ENCODE results near the gene ERBB4. TPM values are rescaled to one million over a fixed set of nuclear protein-coding genes. Genes with fewer than 3 reads are reported as not detected.
A peak's percentile ranks its signal among the peaks of the same experiment; 100 is the strongest.

ERBB4 gene
- polyA plus RNA-seq, 2 of the 4 experiments (the other 2 are of a cell fraction), result not detected

- WGBS (ENCODE audit: missing lambda C conversion rate), result 55% methylated on average over 1 of the region's 1 CpG
Observed at GRCh38 chr2:212531499-212531898, 7.1 kb downstream of the ERBB4 start.

GRCh38 chr2:212530991-212531390 is 7.6 kb downstream of the ERBB4 start:
- DNase-seq (ENCODE audit: low read depth in 1 of 2, low spot score in 1 of 2), result no peak
- Histone ChIP-seq H3K9me3 (no peaks in the 10 kb centered on the region), H3K27ac (no peak overlapping the region), H3K4me1 (no peaks in the 10 kb centered on the region), H3K4me3 (no peak overlapping the region), H3K4me2 (no peak overlapping the region)
- ATAC-seq, result no peak
- no peak for FAIRE-seq
- ChIA-PET POLR2A (no interaction called here), CTCF (no interaction called here)
- TF ChIP-seq PHF8 (IDR thresholded peaks at IDR 0.05; ENCODE audit: borderline replicate concordance, low read depth) (no peak), HOXB13 (CRISPR knock-in tag; IDR thresholded peaks at IDR 0.05; ENCODE audit: low read depth) (no peak), BHLHE40 (IDR thresholded peaks at IDR 0.05; ENCODE audit: low read depth, low read length) (no peak), FOSL2 (IDR thresholded peaks at IDR 0.05) (no peak), FOSL2 (CRISPR knock-in tag; IDR thresholded peaks at IDR 0.05) (no peak)
- TF ChIP-seq, protein P1, sequence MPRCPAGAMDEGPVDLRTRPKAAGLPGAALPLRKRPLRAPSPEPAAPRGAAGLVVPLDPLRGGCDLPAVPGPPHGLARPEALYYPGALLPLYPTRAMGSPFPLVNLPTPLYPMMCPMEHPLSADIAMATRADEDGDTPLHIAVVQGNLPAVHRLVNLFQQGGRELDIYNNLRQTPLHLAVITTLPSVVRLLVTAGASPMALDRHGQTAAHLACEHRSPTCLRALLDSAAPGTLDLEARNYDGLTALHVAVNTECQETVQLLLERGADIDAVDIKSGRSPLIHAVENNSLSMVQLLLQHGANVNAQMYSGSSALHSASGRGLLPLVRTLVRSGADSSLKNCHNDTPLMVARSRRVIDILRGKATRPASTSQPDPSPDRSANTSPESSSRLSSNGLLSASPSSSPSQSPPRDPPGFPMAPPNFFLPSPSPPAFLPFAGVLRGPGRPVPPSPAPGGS (IDR thresholded peaks at IDR 0.05), result no peak
- 29% methylated on average over 3 of the region's 3 CpGs for WGBS (ENCODE audit: missing lambda C conversion rate)

More at GRCh38 chr2:212531499-212531898, 7.1 kb downstream of the ERBB4 start:
- ChIA-PET POLR2A (no interaction called here), CTCF (no interaction called here)
- no peaks in the 10 kb centered on the region for H3K4me1 ChIP-seq
- no peaks in the 10 kb centered on the region for H3K9me3 ChIP-seq
- FAIRE-seq (no peak), DNase-seq (ENCODE audit: low read depth in 1 of 2, low spot score in 1 of 2) (no peak), ATAC-seq (no peak)
- H3K4me3 ChIP-seq, result no peak overlapping the region
- TF ChIP-seq MAFK (IDR thresholded peaks at IDR 0.05; ENCODE audit: partially characterized antibody) (peak; percentile 87), RFX5 (IDR thresholded peaks at IDR 0.05) (no peak), MYC (IDR thresholded peaks at IDR 0.05; ENCODE audit: borderline replicate concordance, low read length) (no peak)
- H3K27ac ChIP-seq, result no peak overlapping the region
- no peak overlapping the region for H3K4me2 ChIP-seq

GRCh38 chr2:212530373-212530772 is 8.2 kb downstream of the ERBB4 start:
- DNase-seq (ENCODE audit: low read depth in 1 of 2, low spot score in 1 of 2), result no peak
- CTCF ChIA-PET, result no interaction called here
- H3K4me2 ChIP-seq, result no peak overlapping the region
- H3K4me1 ChIP-seq, result no peaks in the 10 kb centered on the region
- no peak overlapping the region for H3K27ac ChIP-seq
- 60% methylated on average over 1 of the region's 1 CpG for WGBS (ENCODE audit: missing lambda C conversion rate)
- H3K9me3 ChIP-seq, result no peaks in the 10 kb centered on the region
- FAIRE-seq, result no peak
- H3K4me3 ChIP-seq, result no peak overlapping the region
- TF ChIP-seq CBX2 (IDR thresholded peaks at IDR 0.05; ENCODE audit: borderline replicate concordance, low read depth), result no peak
- no peak for ATAC-seq
- POLR2A ChIA-PET, result no interaction called here

DNA sequence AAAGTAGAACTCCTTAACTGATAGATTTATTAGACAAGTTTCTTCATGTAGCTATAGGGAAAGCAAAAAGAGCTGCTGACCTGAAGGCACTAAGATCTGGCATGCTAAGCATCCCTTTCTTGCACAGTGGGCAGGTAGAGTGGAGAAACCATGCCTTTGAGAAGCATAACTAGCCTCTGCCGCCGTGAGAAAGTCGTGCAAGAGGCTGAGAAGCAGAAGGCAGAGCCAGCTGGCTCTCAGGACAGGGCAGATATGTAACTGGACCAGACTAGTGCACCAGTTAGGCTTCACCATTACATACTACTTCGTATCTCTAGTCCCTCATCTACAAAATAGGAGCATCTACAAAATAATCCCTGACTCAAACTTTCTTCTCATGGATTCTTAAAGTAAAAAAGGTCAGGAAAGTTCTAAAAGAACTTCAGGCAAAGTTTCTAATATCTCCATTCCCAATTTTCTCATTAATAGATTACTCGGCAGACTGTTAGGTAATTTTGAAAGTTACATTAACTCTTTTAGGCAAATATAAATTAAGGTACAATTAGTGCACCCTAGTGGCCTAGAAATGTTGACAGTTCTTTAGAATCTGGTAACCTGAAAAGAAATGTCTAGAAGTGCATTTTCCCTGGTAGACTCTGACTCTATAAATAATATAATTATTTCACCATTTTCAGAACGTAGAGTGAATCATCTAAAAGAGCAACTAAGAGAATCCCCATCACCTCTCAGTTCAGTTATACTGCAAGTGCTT is 10.3 kb downstream of the ERBB4 start:
- FAIRE-seq (no peak), DNase-seq (ENCODE audit: low read depth in 1 of 2, low spot score in 1 of 2) (no peak), ATAC-seq (no peak)
- Histone ChIP-seq H3K27ac (no peak overlapping the region), H3K4me2 (no peak overlapping the region), H3K4me3 (no peak overlapping the region), H3K4me1 (no peaks in the 10 kb centered on the region), H3K9me3 (no peaks in the 10 kb centered on the region)
- CTCF ChIA-PET, result interaction anchor here (0.7 kb wide), 1 partner anchor 695 kb away, joined by 3 read pairs; no protein-coding TSS in a partner anchor
- POLR2A ChIA-PET, result no interaction called here
- 8% methylated on average over 6 of the region's 6 CpGs for WGBS (ENCODE audit: missing lambda C conversion rate)
- TF ChIP-seq CHD2 (IDR thresholded peaks at IDR 0.05; ENCODE audit: low read length, partially characterized antibody) (no peak), RAD21 (conservative IDR thresholded peaks at IDR 0.05 in 1 of 2, IDR thresholded peaks at IDR 0.05 in 1 of 2) (0 out of 5 replicates have a peak, but pooled peaks of 1 of the 2 experiments have one; percentile 16)

DNA sequence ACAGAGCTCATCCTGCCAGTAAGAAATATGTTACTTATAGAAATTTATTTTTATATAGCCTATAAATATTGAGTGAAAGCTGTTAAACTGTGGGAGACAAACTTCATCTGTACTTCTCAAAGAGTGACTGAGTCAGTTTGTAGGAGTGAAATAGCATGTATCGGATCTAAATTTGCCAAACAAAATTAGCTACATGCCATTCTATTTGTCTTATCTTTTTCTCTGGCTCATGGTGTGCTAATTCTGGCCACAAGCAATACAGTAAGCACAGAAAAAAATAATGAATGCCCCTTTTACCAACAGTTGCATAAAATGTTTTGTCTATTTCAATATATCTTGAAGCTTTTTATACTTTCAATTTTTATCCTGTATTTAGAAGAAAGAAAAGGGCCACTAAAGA is 12.5 kb downstream of the ERBB4 start:
- POLR2A ChIA-PET, result no interaction called here
- TF ChIP-seq POLR2A (IDR thresholded peaks at IDR 0.05; ENCODE audit: low read length), result no peak
- TF ChIP-seq RFX5 (IDR thresholded peaks at IDR 0.05), result no peak
- no peak for TF ChIP-seq HEYL (CRISPR knock-in tag; IDR thresholded peaks at IDR 0.05)
- TF ChIP-seq GATA3 (IDR thresholded peaks at IDR 0.05; ENCODE audit: borderline replicate concordance), result no peak
- no peak for TF ChIP-seq CTCF (IDR thresholded peaks at IDR 0.05)
- TF ChIP-seq TFCP2L1 (CRISPR knock-in tag; IDR thresholded peaks at IDR 0.05), result no peak
- TF ChIP-seq HOXB13 (CRISPR knock-in tag; IDR thresholded peaks at IDR 0.05; ENCODE audit: low read depth), result no peak
- TF ChIP-seq RARB (CRISPR knock-in tag; IDR thresholded peaks at IDR 0.05), result no peak
- H3K4me2 ChIP-seq, result no peak overlapping the region
- no peaks in the 10 kb centered on the region for H3K4me1 ChIP-seq
- H3K27ac ChIP-seq, result no peak overlapping the region
- DNase-seq (ENCODE audit: low read depth in 1 of 2, low spot score in 1 of 2), result no peak
- no peak for FAIRE-seq
- H3K4me3 ChIP-seq, result no peak overlapping the region
- CTCF ChIA-PET, result no interaction called here
- no peaks in the 10 kb centered on the region for H3K9me3 ChIP-seq
- no peak for ATAC-seq
- WGBS (ENCODE audit: missing lambda C conversion rate), result 90% methylated on average over 1 of the region's 1 CpG
